Measurements from ENCODE around the gene NFE2L3. TPM values are rescaled to one million over a fixed set of nuclear protein-coding genes. Genes with fewer than 3 reads are reported as not detected.

The NFE2L3 gene
- total and polyA plus RNA-seq, 9 of the 15 experiments (the other 6 are each of a cell fraction or from before 2014, with no cell fraction given) = 2.9 to 16.9 (median 12.4) TPM

- TF ChIP-seq PRDM10 (IDR thresholded peaks at IDR 0.05; ENCODE audit: partially characterized antibody) (peak; percentile 17), FOXJ2 (tag; IDR thresholded peaks at IDR 0.05) (no peak), TSC22D4 (tag; IDR thresholded peaks at IDR 0.05) (no peak), CXXC5 (CRISPR knock-in tag; IDR thresholded peaks at IDR 0.05) (no peak), EWSR1 (IDR thresholded peaks at IDR 0.05; ENCODE audit: borderline replicate concordance, low read depth, partially characterized antibody) (peak; percentile 93), MYBL2 (IDR thresholded peaks at IDR 0.05; ENCODE audit: low read depth) (no peak), MYBL2 (CRISPR knock-in tag; IDR thresholded peaks at IDR 0.05; ENCODE audit: borderline replicate concordance) (no peak), ZNF444 (CRISPR knock-in tag; IDR thresholded peaks at IDR 0.05) (peak; percentile 35), TAF9B (IDR thresholded peaks at IDR 0.05; ENCODE audit: partially characterized antibody) (no peak), ZNF165 (CRISPR knock-in tag; IDR thresholded peaks at IDR 0.05; ENCODE audit: borderline replicate concordance) (no peak), GATAD2A (IDR thresholded peaks at IDR 0.05) (no peak), ATF3 (IDR thresholded peaks at IDR 0.05) (peak; percentile 97), ATF3 (CRISPR knock-in tag; conservative IDR thresholded peaks at IDR 0.05) (no peak; the same call in 1 of the 2 replicates), ZSCAN29 (IDR thresholded peaks at IDR 0.05) (peak; percentile 48), JUNB (CRISPR knock-in tag; conservative IDR thresholded peaks at IDR 0.05) (no peak), HNRNPH1 (optimal IDR thresholded peaks at IDR 0.05; ENCODE audit: low read depth, low read length) (no peak), TCF7 (IDR thresholded peaks at IDR 0.05; ENCODE audit: borderline replicate concordance) (no peak), ZNF239 (CRISPR knock-in tag; IDR thresholded peaks at IDR 0.05) (no peak), PTTG1 (tag; IDR thresholded peaks at IDR 0.05; ENCODE audit: low read depth) (no peak), CBFA2T2 (conservative IDR thresholded peaks at IDR 0.05) (no peak)
- TF ChIP-seq, protein P1, sequence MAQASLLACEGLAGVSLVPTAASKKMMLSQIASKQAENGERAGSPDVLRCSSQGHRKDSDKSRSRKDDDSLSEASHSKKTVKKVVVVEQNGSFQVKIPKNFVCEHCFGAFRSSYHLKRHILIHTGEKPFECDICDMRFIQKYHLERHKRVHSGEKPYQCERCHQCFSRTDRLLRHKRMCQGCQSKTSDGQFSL (CRISPR knock-in tag; IDR thresholded peaks at IDR 0.05) = no peak
- TF ChIP-seq, protein P1 (tag; IDR thresholded peaks at IDR 0.05) = no peak
- TF ChIP-seq, protein P2, sequence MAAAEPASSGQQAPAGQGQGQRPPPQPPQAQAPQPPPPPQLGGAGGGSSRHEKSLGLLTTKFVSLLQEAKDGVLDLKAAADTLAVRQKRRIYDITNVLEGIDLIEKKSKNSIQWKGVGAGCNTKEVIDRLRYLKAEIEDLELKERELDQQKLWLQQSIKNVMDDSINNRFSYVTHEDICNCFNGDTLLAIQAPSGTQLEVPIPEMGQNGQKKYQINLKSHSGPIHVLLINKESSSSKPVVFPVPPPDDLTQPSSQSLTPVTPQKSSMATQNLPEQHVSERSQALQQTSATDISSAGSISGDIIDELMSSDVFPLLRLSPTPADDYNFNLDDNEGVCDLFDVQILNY (CRISPR knock-in tag; IDR thresholded peaks at IDR 0.05) = no peak; the same call in 1 of the 2 replicates
Measured at GRCh38 chr7:26187380-26188205, 35.6 kb downstream of the NFE2L3 start (continued).
